Measurements from ENCODE around the gene FKBP6. TPM values are rescaled to one million over a fixed set of nuclear protein-coding genes. Genes with fewer than 3 reads are reported as not detected.

FKBP6 gene
- total and polyA plus RNA-seq, 9 of the 15 experiments (the other 6 are each of a cell fraction or from before 2014, with no cell fraction given): not detected

- Histone ChIP-seq H3K9me1 (ENCODE audit: control insufficient read depth, insufficient read depth, low read length) (no peaks in the 10 kb centered on the region), H3K4me3 (no peak overlapping the region), H3K79me2 (ENCODE audit: control insufficient read depth, insufficient read depth, low read length) (peaks cover 9% of the 10 kb centered on the region), H3K27ac (ENCODE audit: extremely low read depth, low read depth, low read length) (no peak overlapping the region), H2AFZ (ENCODE audit: low read depth, low read length) (no peak overlapping the region), H3K27me3 (ENCODE audit: control insufficient read depth in 2 of 2, insufficient read depth in 2 of 2, low read length in 2 of 2) (peaks cover 0 to 14% of the 10 kb centered on the region in 2 experiments; a peak in 2 of 5 replicates), H3K9me3 (replicated peaks; ENCODE audit: control insufficient read depth, insufficient read depth, low read depth, low read length) (no peaks in the 10 kb centered on the region), H3K4me1 (replicated peaks in 1 of 2; ENCODE audit: control insufficient read depth in 2 of 2, insufficient read depth in 2 of 2, low read length in 2 of 2) (peaks cover 4 to 17% of the 10 kb centered on the region in 2 experiments; a peak in 4 of 5 replicates), H4K20me1 (replicated peaks; ENCODE audit: control insufficient read depth, insufficient read depth, low read length) (no peaks in the 10 kb centered on the region), H3K9ac (ENCODE audit: insufficient read depth in 1 of 2, low read depth in 2 of 2, low read length in 2 of 2) (no peak overlapping the region), H3K36me3 (ENCODE audit: control insufficient read depth, insufficient read depth, low read length) (no peaks in the 10 kb centered on the region), H3K4me2 (ENCODE audit: insufficient read depth, low read length) (no peak overlapping the region)
- ChIA-PET CTCF (ENCODE audit: low intra/inter-chr PET ratio) (no interaction called here), POLR2A (interaction anchor here (0.6 kb wide), 1 partner anchor 23 kb away, joined by 3 read pairs; no protein-coding TSS in a partner anchor)
- ATAC-seq (no peak), DNase-seq (ENCODE audit: extremely low read depth in 1 of 4, low spot score in 3 of 4) (no peak), FAIRE-seq (no peak)
- BruUV-seq (replicated peaks): no TSS peak
- 67% methylated on average over 44 of the region's 48 CpGs for WGBS (ENCODE audit: insufficient coverage, low coverage, missing lambda C conversion rate)
- intact Hi-C loops (cut with micrococcal nuclease) (no loop called here), in situ Hi-C loops (cut with MboI) (no loop called here)
- TF ChIP-seq FIP1L1 (IDR thresholded peaks at IDR 0.05; ENCODE audit: low read depth, low read length, poor library complexity, severe bottlenecking): no peak
- TF ChIP-seq, protein P1, sequence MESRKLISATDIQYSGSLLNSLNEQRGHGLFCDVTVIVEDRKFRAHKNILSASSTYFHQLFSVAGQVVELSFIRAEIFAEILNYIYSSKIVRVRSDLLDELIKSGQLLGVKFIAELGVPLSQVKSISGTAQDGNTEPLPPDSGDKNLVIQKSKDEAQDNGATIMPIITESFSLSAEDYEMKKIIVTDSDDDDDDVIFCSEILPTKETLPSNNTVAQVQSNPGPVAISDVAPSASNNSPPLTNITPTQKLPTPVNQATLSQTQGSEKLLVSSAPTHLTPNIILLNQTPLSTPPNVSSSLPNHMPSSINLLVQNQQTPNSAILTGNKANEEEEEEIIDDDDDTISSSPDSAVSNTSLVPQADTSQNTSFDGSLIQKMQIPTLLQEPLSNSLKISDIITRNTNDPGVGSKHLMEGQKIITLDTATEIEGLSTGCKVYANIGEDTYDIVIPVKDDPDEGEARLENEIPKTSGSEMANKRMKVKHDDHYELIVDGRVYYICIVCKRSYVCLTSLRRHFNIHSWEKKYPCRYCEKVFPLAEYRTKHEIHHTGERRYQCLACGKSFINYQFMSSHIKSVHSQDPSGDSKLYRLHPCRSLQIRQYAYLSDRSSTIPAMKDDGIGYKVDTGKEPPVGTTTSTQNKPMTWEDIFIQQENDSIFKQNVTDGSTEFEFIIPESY (CRISPR knock-in tag; IDR thresholded peaks at IDR 0.05): peak; percentile 63
Measured at GRCh38 chr7:73312831-73313520, 15.0 kb upstream of the FKBP6 start.
